ENCODE data around the gene VPS13A.

- no peak for TF ChIP-seq ZNF219 (CRISPR knock-in tag; IDR thresholded peaks at IDR 0.05; ENCODE audit: borderline replicate concordance)
- TF ChIP-seq CDX4 (CRISPR knock-in tag; IDR thresholded peaks at IDR 0.05; ENCODE audit: borderline replicate concordance) = no peak
- TF ChIP-seq TCF7 (CRISPR knock-in tag; IDR thresholded peaks at IDR 0.05; ENCODE audit: low read depth) = no peak
- TF ChIP-seq CTCF (IDR thresholded peaks at IDR 0.05) = no peak
- no peak for TF ChIP-seq ZNF232 (CRISPR knock-in tag; IDR thresholded peaks at IDR 0.05)
Measured at GRCh38 chr9:77180056-77180455, 2.7 kb downstream of the VPS13A start.

Measured in WTC11 (cell line).